B cell (primary cell): ENCODE results near the gene PHACTR1. TPM values are rescaled to one million over a fixed set of nuclear protein-coding genes. Genes with fewer than 3 reads are reported as not detected.

Experiments used
- ATAC-seq: fragments of 200-7000 bp; cut with Tn5 transposase; one replicate; pipeline ENCODE4 v1.10.0; 2021; ENCODE audit warnings: low read depth, mild to moderate bottlenecking, moderate number of reproducible peaks, moderate library complexity
- CTCF ChIA-PET: fragments of 350-600 bp; sonication (Branson Sonifier 250); formaldehyde crosslinking; loops from one replicate; lab custom pipeline; 2021; ENCODE audit warnings: antibody characterized with exemption, inconsistent platforms; lab: Charles Lee
- POLR2A ChIA-PET: fragments of 350-600 bp; sonication (Branson Sonifier 250); formaldehyde crosslinking; loops from one replicate; lab custom pipeline; 2021; ENCODE audit warnings: antibody characterized with exemption; lab: Charles Lee
- DNase-seq: peaks from one replicate; pipeline ENCODE4 v3.0.0; 2013
- H2AFZ ChIP-seq: 2 replicates; pipeline ENCODE4 v1.6.1; 2012; ENCODE audit warnings: mild to moderate bottlenecking, low read depth, low read length; ENCODE audit not compliant: insufficient read depth, poor library complexity, severe bottlenecking
- H3K27ac ChIP-seq, 2 donors: 1 replicate in 1 of 2; 2 replicates in 1 of 2; pipeline ENCODE4 v1.5.1; 2012 to 2013; ENCODE audit warnings: low read length in 2 of 2, mild to moderate bottlenecking in 2 of 2, moderate library complexity in 1 of 2
- H3K27me3 ChIP-seq, 4 experiments: fragments of 200-600 bp in 1 of 4; sonication (generic) in 1 of 4; replicated peaks in 1 of 4; 1 replicate in 2 of 4; 2 replicates in 2 of 4; pipeline versions ENCODE4 v1.6.1 to v1.7.0; 2013 to 2016; ENCODE audit warnings: low read length in 3 of 4, mild to moderate bottlenecking in 2 of 4, mixed read lengths in 1 of 4, moderate library complexity in 1 of 4; ENCODE audit not compliant: insufficient read depth in 4 of 4, control insufficient read depth in 3 of 4; ENCODE audit errors: control extremely low read depth in 1 of 4
- H3K36me3 ChIP-seq, 2 experiments: replicated peaks in 1 of 2; 1 replicate in 1 of 2; 2 replicates in 1 of 2; pipeline versions ENCODE4 v1.6.1 to v1.7.1; 2013; ENCODE audit warnings: low read length in 1 of 2; ENCODE audit not compliant: insufficient read depth in 2 of 2, control insufficient read depth in 1 of 2; ENCODE audit errors: control extremely low read depth in 1 of 2, extremely low read depth in 1 of 2
- H3K4me1 ChIP-seq, 2 donors: fragments of 200-600 bp in 1 of 2; sonication (generic) in 1 of 2; 1 replicate in 1 of 2; 2 replicates in 1 of 2; pipeline versions ENCODE4 v1.5.1 to v1.6.1; 2013 to 2017; ENCODE audit warnings: low read length in 2 of 2; ENCODE audit not compliant: control insufficient read depth in 2 of 2, insufficient read depth in 2 of 2
- H3K4me2 ChIP-seq: replicated peaks from 2 replicates; pipeline ENCODE3; 2012; ENCODE audit warnings: mild to moderate bottlenecking, low read depth, low read length; ENCODE audit not compliant: poor library complexity, severe bottlenecking
- H3K4me3 ChIP-seq, 5 experiments: fragments of 200-600 bp in 1 of 5; sonication (generic) in 1 of 5; 1 replicate in 3 of 5; 2 replicates in 2 of 5; pipeline versions ENCODE4 v1.5.1 to v1.7.0; 2011 to 2016; ENCODE audit warnings: low read length in 4 of 5, mild to moderate bottlenecking in 4 of 5, low read depth in 2 of 5, control low read depth in 1 of 5, moderate library complexity in 1 of 5; ENCODE audit not compliant: insufficient read depth in 1 of 5; ENCODE audit errors: control extremely low read depth in 1 of 5, extremely low read depth in 1 of 5
- H3K79me2 ChIP-seq: fragments of 200-600 bp; sonication (generic); one replicate; pipeline ENCODE4 v1.6.0; 2016; ENCODE audit warnings: low read length; ENCODE audit not compliant: control insufficient read depth, insufficient read depth
- H3K9ac ChIP-seq: fragments of 200-600 bp; sonication (generic); 2 replicates; pipeline ENCODE4 v1.6.1; 2017; ENCODE audit warnings: mild to moderate bottlenecking, low read length, moderate library complexity
- H3K9me3 ChIP-seq, 3 donors: one replicate each; pipeline versions ENCODE4 v1.6.1 to v1.7.1; 2013; ENCODE audit warnings: low read length in 2 of 3; ENCODE audit not compliant: control insufficient read depth in 2 of 3, insufficient read depth in 1 of 3; ENCODE audit errors: control extremely low read depth in 1 of 3
- H4K20me1 ChIP-seq: 2 replicates; pipeline ENCODE4 v1.6.0; 2012; ENCODE audit warnings: mild to moderate bottlenecking, low read length; ENCODE audit not compliant: insufficient read depth, control insufficient read depth, poor library complexity, severe bottlenecking
- H3K27ac Mint-ChIP-seq: one replicate; pipeline ENCODE4 v1.8.0; 2021; ENCODE audit warnings: mixed read lengths
- H3K27me3 Mint-ChIP-seq: one replicate; pipeline ENCODE4 v1.8.0; 2021; ENCODE audit warnings: mixed read lengths
- H3K4me1 Mint-ChIP-seq: one replicate; pipeline ENCODE4 v1.8.0; 2021; ENCODE audit warnings: mixed read lengths
- H3K4me3 Mint-ChIP-seq: one replicate; pipeline ENCODE4 v1.8.0; 2021; ENCODE audit warnings: mixed read lengths
- H3K9me3 Mint-ChIP-seq: one replicate; pipeline ENCODE4 v1.8.0; 2022; ENCODE audit warnings: mixed read lengths; ENCODE audit not compliant: insufficient read depth
- EZH2 ChIP-seq: IDR thresholded peaks from 2 replicates; pipeline ENCODE4 v1.6.1; 2012; ENCODE audit warnings: borderline replicate concordance, low read depth, mild to moderate bottlenecking, moderate library complexity, low read length; ENCODE audit not compliant: insufficient read depth, poor library complexity, severe bottlenecking
- WGBS: methylation state at CpG from one replicate; pipeline ENCODE4 v1.1.5; 2013; ENCODE audit warnings: missing lambda C conversion rate; ENCODE audit not compliant: insufficient coverage; 5-methylcytosine and 5-hydroxymethylcytosine counted together
- intact Hi-C: fragments of 100-400 bp; cut with micrococcal nuclease; formaldehyde crosslinking; loops from one replicate; pipeline ENCODE4 v1.10.0; 2022
- polyA plus RNA-seq: library from polyadenylated mRNA; depleted of rRNA; stranded (reverse); fragments of >200 nt; gene quantifications from 2 replicates; pipeline ENCODE4 v1.2.3, GENCODE V29; 2012
- total RNA-seq, 2 donors: library from RNA; stranded (reverse); fragments of 120-200 nt in 1 of 2; gene quantifications; 1 replicate in 1 of 2; 2 replicates in 1 of 2; pipeline versions ENCODE4 v1.2.3 to v1.2.4, GENCODE V29; 2013 to 2022
- TF ChIP-seq, protein P1 (sequence below): fragments of 200-600 bp; IDR thresholded peaks from one replicate; pipeline ENCODE4 v1.8.0; 2022; ENCODE audit warnings: antibody characterized with exemption, mild to moderate bottlenecking

Gene PHACTR1
- total and polyA plus RNA-seq, 2 donors (not counting 1 experiment from before 2014, with no cell fraction given), result 30.2 to 129 TPM

GRCh38 chr6:12842658-12843057, 126.1 kb downstream of the PHACTR1 start:
- Mint-ChIP-seq H3K27ac (no peak overlapping the region), H3K4me3 (no peak overlapping the region), H3K4me1 (no peaks in the 10 kb centered on the region), H3K9me3 (no peaks in the 10 kb centered on the region), H3K27me3 (peaks cover 8% of the 10 kb centered on the region)
- Histone ChIP-seq H3K4me1 (no peaks in the 10 kb centered on the region), H3K9ac (no peak overlapping the region), H4K20me1 (no peaks in the 10 kb centered on the region), H3K36me3 (no peaks in the 10 kb centered on the region), H3K4me2 (no peak overlapping the region), H3K9me3 (peaks cover 0 to 8% (median 6%) of the 10 kb centered on the region in 3 donors), H3K27me3 (no peaks in the 10 kb centered on the region), H2AFZ (no peak overlapping the region), H3K4me3 (no peak overlapping the region), H3K27ac (no peak overlapping the region), H3K79me2 (no peaks in the 10 kb centered on the region)
- CTCF ChIA-PET, result interaction anchor here (1.4 kb wide), 1 partner anchor 10 kb away, joined by 3 read pairs; no protein-coding TSS in a partner anchor
- POLR2A ChIA-PET, result no interaction called here
- no CpG with 5 or more reads among the region's 2 CpGs for WGBS
- no peak for ATAC-seq
- TF ChIP-seq, protein P1, sequence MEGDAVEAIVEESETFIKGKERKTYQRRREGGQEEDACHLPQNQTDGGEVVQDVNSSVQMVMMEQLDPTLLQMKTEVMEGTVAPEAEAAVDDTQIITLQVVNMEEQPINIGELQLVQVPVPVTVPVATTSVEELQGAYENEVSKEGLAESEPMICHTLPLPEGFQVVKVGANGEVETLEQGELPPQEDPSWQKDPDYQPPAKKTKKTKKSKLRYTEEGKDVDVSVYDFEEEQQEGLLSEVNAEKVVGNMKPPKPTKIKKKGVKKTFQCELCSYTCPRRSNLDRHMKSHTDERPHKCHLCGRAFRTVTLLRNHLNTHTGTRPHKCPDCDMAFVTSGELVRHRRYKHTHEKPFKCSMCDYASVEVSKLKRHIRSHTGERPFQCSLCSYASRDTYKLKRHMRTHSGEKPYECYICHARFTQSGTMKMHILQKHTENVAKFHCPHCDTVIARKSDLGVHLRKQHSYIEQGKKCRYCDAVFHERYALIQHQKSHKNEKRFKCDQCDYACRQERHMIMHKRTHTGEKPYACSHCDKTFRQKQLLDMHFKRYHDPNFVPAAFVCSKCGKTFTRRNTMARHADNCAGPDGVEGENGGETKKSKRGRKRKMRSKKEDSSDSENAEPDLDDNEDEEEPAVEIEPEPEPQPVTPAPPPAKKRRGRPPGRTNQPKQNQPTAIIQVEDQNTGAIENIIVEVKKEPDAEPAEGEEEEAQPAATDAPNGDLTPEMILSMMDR, result no peak
- TF ChIP-seq EZH2, result no peak
- intact Hi-C loops, result no loop called here
- no peak for DNase-seq

DNA sequence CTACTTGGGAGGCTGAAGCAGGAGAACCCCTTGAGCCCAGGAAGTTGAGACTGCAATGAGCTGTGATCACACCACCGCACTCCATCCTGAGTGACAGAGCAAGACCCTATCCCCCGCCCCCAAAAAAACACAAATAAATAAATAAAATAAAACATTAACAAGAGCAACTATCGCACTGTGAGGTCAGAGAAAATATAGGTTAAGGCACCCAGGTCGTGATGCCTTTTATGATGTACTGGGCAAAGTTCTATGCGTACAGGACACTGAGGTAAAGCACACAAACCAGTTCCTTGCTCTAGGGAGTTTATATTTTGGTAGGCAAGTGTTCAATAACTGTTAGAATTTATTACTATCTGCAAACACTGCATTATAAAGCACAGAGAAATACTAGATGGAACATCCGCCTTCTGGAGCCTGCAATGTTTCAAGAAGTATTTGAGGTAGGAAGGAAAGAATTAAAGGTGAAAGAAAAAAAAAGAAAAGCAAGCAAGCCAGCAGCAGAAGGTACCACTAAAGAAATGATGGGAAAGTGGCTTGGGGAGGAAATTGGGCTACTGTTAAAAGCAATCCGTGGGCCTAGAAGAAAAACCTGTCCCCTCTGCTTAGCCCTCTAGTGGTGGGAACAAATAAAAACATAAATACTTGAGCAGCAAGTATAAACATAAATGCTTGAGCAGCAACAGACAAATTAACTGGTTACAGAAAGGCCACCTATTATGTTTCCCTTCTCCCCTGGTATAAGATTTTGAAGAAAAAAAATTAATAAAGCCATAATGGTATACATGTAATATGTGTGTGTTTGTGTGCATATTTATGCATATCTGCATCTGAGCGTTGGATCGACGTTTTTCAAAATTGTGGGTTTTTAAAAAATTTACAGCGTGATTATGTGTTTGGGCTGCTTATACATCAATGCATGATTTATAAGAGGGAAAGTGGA, 128.0 kb downstream of the PHACTR1 start:
- ATAC-seq, result no peak
- WGBS, result 100% methylated on average over 4 of the region's 11 CpGs
- H3K27ac ChIP-seq, result no peak overlapping the region
- Mint-ChIP-seq H3K4me1 (no peaks in the 10 kb centered on the region), H3K27ac (no peak overlapping the region), H3K4me3 (no peak overlapping the region), H3K27me3 (peaks cover 17% of the 10 kb centered on the region), H3K9me3 (no peaks in the 10 kb centered on the region)
- intact Hi-C loops, result no loop called here
- H4K20me1 ChIP-seq, result no peaks in the 10 kb centered on the region
- H3K36me3 ChIP-seq, result no peaks in the 10 kb centered on the region
- no peak overlapping the region for H3K4me3 ChIP-seq
- DNase-seq, result peak; percentile 15
- no peaks in the 10 kb centered on the region for H3K9me3 ChIP-seq
- POLR2A ChIA-PET, result no interaction called here
- no peaks in the 10 kb centered on the region for H3K27me3 ChIP-seq
- no peak overlapping the region for H2AFZ ChIP-seq
- H3K4me2 ChIP-seq, result no peak overlapping the region
- H3K79me2 ChIP-seq, result no peaks in the 10 kb centered on the region
- TF ChIP-seq EZH2, result no peak
- TF ChIP-seq, protein P1, result peak; percentile 76
- H3K9ac ChIP-seq, result no peak overlapping the region
- CTCF ChIA-PET, result no interaction called here
- H3K4me1 ChIP-seq, result no peaks in the 10 kb centered on the region
